GM18867 (cell line): Measurements from ENCODE around the gene DYNC1LI1.
A peak's percentile ranks its signal among the peaks of the same experiment; 100 is the strongest.

ENCODE experiments used
- ATAC-seq: cut with Tn5 transposase; IDR thresholded peaks from one replicate; pipeline ENCODE4 v1.9.1; 2021; ENCODE audit warnings: mild to moderate bottlenecking, moderate library complexity; ENCODE audit not compliant: unreplicated experiment

Gene DYNC1LI1

GRCh38 chr3:32493437-32494414 lies 76.9 kb downstream of the DYNC1LI1 start:
- ATAC-seq: peak; percentile 52

DNA sequence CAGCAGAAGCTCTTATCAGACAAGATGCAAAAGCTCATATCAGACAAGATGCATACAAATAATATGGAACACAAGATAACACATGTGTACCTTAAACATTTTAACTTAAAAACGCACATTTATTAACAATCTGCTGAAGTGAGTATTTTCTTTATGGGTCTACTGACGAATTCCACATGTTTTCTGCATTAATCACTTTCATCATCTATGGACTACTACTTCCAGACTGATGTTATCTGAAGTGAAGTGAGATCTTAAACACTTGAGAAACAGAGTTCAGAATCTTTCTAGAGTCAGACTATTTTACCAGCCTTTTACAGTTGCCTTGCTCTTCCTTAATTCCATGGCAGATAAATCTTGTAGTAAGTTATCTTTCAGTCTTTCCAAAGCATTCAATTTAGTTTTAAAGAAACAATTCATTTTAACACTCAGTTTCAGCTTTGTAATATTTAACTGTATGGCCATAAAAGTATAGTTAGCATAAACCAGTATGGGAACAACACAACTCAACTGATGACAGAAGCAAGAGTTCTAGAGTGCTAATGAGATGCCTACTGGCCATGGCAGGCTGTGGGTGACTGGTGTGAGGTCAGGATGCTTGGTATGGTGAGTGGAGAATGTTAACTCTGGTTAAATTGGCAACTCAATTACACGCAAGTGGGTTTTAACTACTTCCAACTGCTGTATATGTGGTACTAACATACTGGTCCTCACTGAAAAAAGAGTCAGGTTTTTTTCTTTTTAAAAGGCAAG lies 77.8 kb downstream of the DYNC1LI1 start:
- ATAC-seq: no peak

- ATAC-seq: no peak
Observed at GRCh38 chr3:32488474-32489008, 82.1 kb downstream of the DYNC1LI1 start.

GRCh38 chr3:32487781-32488473 lies 82.7 kb downstream of the DYNC1LI1 start:
- ATAC-seq: no peak

DNA sequence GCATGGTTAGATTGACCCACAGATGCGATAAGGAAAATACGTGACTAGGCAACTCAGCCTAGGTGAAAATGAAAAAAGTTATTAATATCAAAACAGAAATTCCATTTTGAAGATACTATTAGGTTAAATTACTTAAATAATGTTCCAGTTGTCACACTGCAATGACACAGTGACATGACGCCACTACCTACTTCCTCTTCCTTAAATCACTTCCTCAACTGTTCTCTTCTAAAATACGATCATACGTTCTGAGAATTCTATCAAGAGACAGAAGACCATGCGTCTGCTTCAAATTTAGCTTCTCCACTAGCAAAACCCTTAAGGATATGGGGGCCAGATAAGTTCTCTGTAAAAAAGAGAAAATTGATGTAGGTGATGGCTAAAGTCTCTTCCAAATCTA lies 86.2 kb downstream of the DYNC1LI1 start:
- peak; percentile 63 for ATAC-seq

GRCh38 chr3:32483772-32484171 lies 86.9 kb downstream of the DYNC1LI1 start:
- no peak for ATAC-seq

DNA sequence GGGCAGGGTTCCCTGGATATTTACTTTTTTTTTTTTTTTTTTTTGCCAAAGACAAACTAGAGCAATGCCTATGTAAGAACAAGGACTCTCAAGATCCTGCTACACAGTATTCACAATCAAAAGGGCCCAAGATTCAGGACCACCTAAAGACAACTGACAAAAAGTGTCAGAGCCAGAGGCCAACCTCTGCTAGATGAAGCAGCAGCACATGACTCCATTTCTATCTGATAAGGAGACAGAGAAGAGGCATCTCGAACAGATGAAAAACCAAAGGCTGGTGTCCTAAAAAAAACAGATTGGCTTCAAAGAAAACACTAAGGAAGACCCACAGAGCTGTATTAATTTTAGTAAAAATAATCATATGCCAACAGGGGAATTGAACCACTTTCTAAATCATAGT lies 88.0 kb downstream of the DYNC1LI1 start:
- ATAC-seq: no peak

- ATAC-seq: no peak
Observed at GRCh38 chr3:32481791-32482631, 88.6 kb downstream of the DYNC1LI1 start.

DNA sequence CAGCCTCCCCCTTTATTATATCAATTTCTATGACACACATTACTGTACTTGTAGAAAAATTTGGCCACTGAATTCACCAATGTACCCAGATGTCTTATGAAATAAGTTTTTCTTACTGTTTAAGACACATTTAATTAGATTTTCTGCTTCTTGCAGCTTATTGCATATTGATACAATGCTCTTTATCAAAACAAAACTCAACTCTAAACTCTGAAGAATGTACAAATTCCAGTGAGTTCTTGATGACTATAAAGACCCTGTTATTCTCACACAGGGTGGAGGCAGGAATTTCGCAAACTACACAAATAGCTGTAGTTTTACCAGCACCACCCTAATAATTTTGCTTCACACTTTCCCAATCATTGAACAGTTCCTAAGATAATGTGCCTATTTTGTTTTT lies 90.1 kb downstream of the DYNC1LI1 start:
- no peak for ATAC-seq
